ENCODE measurements around the gene KCNC2.
"Not testable (repeated sequence)": the region's sequence is repeated elsewhere in the genome, so short reads cannot be mapped to it uniquely, and the experiment has no call there.

Gene KCNC2

DNA sequence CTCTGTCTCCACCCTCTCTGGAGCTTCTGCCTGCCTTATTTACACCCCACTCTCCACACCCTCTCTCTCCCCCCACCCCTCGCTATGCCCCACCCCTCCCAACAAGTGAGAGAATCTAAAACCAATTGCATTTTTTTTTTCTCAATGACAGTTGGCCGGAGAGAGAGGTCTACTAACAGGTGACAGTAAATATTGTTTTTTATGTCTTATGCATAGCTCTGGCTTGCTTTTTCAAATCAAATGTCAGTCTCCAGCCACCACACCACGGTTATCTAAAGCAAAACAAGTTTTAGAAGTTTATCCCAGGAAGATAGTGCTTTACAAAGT, at the start of gene KCNC2:
KCNC2 (minus strand) TSS at position 28 of the 327 bp plus-strand sequence.
- DNase-seq = no peak

DNA sequence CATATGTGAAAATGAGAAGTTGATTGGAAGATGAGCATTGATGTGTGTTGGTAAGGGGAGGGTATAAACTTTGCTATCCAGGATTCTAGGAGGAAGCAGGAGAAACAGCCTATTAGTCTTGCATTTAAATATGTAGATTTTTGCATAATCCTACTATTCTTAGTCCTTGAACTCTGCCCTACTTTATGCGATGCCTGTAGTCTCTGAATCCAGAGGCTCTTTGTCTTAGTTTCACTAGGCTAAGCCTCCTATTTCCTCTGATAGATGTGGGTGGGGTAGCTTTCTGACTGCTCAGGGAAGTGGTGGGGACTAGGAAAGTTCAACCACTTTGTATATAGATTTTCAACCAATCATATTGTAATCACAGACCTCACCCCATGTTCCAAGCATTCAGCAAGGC, 49.5 kb upstream of the KCNC2 start:
- DNase-seq = no peak

GRCh38 chr12:75257510-75257909, 47.9 kb upstream of the KCNC2 start:
- no peak for DNase-seq

GRCh38 chr12:75245108-75245507, 35.5 kb upstream of the KCNC2 start:
- DNase-seq = no peak

GRCh38 chr12:75239987-75240386, 30.3 kb upstream of the KCNC2 start:
- no peak for DNase-seq

DNA sequence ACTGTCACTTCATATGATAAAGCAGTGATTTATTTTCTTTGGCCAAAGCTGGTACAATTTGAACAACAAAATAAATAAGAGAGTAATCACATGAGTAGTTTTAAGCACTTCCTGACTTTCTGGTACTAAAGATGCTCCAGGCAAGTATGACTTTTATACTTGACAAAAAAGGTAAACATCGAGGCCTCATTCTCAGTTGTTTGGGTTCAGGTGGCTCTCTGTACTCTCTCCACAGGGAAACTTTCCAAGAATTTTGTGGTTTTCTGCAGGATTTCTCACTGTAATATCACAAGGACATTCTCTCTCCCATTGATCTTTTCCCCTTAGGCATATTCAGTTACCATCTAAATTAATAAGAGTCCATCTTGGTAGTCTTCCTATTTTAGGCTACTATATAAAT, 26.6 kb upstream of the KCNC2 start:
- no peak for DNase-seq

- DNase-seq = no peak
Observed at GRCh38 chr12:75227132-75227531, 17.5 kb upstream of the KCNC2 start.

- DNase-seq = no peak
Observed at GRCh38 chr12:75212072-75212471, 2.4 kb upstream of the KCNC2 start.

- no peak for DNase-seq
Observed at GRCh38 chr12:75208856-75209811, 505 bp downstream of the KCNC2 start.

- DNase-seq = no peak
Observed at GRCh38 chr12:75207338-75208083, 2.1 kb downstream of the KCNC2 start.

DNA sequence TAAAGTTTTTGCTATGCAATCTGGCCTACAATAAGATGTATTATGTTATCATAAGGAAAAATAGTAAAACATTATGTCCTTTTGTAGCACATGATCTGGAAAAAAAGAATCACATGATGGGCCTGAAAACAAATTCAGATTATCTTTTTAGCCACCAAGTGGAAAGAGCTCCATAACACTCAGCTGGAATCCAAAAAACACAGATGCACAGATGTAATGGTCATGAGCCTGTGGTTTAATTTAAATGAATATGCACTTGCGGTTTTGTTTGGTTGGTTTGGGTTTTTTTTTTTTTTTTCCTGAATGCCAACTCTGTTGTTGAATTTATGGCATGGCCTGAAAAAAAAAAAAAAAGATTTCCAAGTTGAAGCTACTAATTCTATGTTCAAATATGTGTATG, 4.1 kb downstream of the KCNC2 start:
- DNase-seq = no peak

GRCh38 chr12:75196865-75197264, 12.8 kb downstream of the KCNC2 start:
- no peak for DNase-seq

DNA sequence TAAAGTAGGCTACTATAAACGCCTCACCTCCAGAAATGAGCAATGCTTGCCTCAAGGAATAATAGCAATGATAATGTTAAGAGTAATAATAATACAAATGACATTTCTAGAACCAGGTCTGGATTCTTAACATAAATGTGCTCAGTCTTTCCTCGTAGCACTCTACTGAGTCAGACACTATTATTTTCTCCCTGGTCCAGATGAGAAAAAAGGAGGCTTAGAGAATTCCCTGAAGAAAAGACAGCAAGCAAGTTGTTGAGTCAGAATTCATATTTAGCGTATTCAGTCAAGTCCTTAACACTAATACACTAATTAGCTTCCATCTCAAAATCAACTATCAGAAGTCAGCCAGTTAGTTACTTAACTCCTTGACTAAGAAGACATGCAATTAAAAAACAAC, 13.2 kb downstream of the KCNC2 start:
- no peak for DNase-seq

GRCh38 chr12:75194250-75194649, 15.4 kb downstream of the KCNC2 start:
- no peak for DNase-seq

DNA sequence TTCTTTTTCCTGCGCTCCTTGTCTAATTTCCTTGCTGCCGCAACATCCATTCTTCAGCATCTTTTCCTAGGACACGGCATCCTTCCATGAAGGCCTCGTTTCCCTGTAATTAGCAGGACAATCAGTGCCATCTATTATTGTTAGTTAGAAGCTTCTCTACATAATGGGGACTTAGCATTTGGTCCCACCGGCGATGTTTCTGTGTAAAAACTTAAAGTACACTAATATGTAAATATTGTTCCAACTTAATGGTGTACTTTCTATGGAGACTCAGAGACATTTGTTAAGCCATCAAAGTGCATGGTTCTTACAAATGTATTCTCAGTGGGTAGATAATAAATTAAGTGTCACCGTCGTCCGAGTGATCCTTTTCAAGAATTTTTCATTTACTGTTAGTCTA, 17.4 kb downstream of the KCNC2 start:
- no peak for DNase-seq

DNA sequence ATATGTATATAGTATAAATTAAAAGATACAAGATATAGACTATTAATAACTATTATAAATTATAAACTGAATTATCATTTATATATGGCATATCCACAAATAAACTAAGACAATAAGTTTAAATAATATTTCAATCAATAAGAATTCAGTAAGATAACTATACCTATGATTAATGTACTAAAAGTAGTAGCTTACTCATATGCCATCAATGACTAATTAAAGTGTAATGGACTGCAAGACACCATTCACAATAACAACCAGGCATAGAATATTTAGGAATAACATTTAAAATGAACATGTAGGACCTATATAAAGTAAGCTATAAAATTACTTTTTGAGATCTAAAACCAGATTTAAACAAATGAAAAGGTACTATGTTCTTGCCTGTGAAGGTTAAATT, 18.8 kb downstream of the KCNC2 start:
- DNase-seq = no peak

GRCh38 chr12:75185881-75186280, 23.8 kb downstream of the KCNC2 start:
- DNase-seq = not testable (repeated sequence)

DNA sequence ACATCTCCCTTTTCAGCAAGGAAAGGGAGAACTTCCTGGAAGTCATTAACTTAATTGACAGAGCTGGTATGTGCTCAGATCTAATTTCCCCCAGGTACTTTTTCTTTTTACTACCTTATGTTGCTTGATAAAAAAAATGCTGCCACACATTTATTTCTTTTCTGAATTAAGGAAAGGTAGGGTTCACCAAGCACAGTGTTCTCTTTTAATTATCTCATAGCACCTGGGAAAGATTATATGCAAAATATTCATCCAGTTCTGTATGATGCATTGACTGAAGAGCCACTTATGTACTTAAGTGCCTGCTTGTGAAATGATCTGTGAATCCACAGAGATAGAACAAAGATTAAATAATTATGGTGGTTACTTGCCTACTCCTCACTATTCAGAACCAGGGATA, 25.1 kb downstream of the KCNC2 start:
- DNase-seq = peak; percentile 75

DNA sequence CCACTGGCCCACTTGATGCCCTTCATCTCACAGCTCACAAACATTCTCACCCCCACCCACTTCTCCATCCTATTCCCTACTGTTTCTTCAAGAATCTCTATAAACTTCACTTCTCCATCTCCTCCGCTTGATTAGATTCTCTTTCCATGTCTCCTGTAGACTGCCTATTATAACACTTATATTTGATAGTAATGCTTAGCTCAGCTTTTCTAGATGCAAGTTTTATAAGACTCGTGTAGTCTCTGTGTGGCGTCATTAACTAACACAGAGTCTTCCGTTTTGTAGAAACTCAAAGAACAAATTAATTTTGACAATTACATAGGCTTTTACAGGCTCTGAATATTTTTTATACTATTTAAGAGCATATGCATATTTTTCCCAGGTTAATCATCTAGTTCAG, 25.7 kb downstream of the KCNC2 start:
- DNase-seq = no peak

DNA sequence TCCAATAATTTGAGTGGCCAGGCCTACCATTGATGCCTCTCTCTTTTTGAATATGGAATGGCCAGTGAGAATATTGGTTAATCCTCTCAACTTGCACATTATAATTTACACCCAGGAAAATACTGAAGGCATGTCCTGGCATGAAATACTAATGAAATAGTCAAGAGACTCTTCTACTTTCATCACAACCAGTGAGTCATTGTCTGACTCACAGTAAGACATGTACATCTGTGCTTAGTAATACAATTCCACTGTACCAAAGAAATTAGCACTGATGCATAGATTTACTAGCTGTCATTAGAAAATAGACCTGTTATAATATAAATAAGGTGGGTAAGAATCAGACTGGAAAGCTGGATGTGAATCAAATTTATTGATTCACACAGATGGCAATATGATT, 31.6 kb downstream of the KCNC2 start:
- DNase-seq = no peak

- no peak for DNase-seq
Observed at GRCh38 chr12:75172611-75173010, 37.0 kb downstream of the KCNC2 start.

- no peak for DNase-seq
Observed at GRCh38 chr12:75170640-75171185, 38.9 kb downstream of the KCNC2 start.

GRCh38 chr12:75162845-75163244, 46.8 kb downstream of the KCNC2 start:
- no peak for DNase-seq

DNA sequence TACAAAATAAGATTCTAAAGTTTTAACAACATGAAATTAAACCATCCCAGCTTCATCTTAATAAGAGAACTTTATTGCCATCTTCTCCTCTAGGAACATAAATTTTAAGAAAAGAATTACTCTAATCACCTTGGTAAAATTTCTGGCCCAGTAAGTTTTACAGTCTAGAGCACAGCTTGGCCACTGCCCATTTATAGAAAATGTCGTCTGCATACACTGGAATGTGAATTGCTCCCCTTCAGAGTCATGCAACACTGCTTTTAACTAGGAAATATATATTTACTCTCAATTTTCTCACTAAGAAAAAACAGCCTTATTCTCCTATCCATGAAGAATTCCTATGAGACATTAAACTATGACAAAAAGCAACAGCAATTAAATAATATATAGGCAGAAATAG, 48.2 kb downstream of the KCNC2 start:
- no peak for DNase-seq

Data from NCI-H524 treated with DMSO at 0.1 percent for 48 hours (cell line).